ENCODE data around the gene CEND1.

CEND1 gene

DNA sequence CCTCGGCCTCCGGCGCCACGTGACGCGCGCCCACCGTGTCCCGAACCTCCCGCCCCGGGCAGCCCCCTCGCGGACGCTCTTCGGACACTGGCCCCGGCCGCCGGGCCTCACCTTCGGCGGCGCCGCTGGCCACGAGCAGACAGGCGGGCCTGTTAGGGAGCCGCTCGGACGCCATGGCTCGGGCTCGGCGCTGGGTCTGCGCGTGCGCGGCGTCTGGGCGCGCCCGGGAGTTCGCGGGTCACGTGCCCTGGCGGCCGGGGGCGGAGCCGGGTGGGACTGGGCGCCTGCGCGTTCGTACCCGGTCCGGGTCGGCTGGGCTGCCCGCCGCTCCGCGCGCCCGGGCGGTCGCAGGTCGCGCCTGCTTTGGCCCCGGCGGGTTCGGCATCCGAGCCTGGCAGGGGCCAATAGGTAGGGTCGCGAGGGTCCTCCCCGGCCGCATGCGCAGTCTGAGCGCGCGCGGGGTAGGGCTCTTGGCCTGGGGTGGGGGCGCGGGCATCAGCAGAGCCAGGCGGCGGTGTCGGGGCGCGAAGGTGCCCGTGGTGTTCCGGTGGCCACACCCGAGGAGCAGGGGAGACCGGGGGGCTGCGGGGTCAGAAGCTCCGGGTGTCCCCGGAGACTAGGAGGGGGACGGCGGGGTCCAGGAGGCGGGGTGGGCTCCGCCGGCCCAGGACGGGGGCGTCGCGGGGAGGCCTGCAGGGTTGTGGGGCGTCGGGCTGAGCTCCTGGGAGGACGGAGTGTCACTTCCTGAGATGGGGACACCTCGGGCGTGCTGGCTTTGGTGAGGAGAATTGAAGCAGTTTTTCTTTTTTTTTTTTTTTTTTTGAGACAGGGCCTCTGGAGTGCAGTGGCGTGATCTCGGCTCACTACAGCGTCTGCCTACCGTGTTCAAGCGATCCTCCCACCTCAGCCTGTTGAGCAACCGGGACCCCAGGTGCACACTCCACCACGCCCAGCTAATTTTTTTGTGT lies 12.3 kb downstream of the CEND1 start, which contains the start of gene GATD1:
Gene GATD1, minus strand, starts transcription at position 200 of the 968 bp plus-strand sequence. Its CDS starts 25 bp downstream, at position 175.
- DNase-seq (ENCODE audit: low spot score) = peak; percentile 77

GRCh38 chr11:776561-777287 lies 13.2 kb downstream of the CEND1 start:
- DNase-seq (ENCODE audit: low spot score) = no peak

GRCh38 chr11:776263-776560 lies 13.7 kb downstream of the CEND1 start:
- DNase-seq (ENCODE audit: low spot score) = no peak

DNA sequence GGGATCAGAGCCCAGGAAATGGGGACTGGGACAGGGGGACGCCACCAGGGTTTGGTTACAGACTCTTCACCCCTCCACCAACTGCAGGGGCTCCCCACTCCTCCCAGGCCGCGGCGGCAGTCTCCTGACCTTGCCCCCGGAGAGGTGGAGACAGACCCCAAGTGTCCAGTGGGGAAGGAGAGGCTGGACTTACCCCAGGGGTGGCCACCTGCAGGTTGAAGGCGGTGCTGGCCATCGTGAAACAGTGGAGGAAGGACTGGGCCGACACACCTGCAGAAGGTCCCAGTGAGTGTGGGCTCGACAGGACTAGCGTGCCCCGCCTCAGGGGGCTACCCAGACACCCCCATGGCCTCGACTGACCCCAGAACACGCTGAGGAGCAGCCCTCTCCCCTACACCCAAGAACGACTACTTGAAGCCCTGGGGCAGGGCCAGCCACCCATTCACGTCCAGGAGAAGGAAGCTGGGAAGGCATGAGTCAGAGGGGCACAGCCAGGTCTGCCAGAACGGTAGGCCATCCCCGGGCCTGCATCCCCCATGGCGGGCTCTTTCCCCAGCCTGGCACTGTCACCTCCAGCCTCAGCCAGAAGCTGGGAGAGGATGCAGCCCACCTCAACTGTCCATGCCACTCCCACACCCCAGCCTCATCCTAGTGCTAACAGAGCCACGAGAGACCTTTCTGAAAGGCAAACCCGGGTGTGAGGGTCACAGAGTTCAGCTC lies 14.9 kb downstream of the CEND1 start:
- DNase-seq (ENCODE audit: low spot score) = no peak

DNA sequence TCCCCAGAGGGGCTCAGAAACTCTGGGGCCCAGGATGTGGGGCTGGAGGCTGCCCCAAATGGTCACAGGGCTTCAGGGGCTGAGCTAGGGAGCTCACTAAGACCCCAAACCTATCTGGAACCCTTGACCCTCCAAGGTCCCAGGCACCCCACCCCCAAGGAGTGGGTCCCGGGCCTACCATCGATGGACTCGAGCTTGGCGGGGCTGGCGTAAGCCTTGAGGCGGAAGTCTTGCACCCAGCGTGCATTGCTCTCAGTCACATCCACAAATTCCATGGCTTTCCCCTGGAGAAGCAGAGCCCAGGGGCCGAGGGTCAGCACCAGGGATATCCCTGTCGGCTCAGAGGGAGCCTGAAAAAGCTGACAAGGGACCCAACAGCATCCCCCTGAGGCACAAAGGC lies 16.1 kb downstream of the CEND1 start:
- DNase-seq (ENCODE audit: low spot score) = no peak

- DNase-seq (ENCODE audit: low spot score) = no peak
Measured at GRCh38 chr11:773425-773824, 16.5 kb downstream of the CEND1 start.

DNA sequence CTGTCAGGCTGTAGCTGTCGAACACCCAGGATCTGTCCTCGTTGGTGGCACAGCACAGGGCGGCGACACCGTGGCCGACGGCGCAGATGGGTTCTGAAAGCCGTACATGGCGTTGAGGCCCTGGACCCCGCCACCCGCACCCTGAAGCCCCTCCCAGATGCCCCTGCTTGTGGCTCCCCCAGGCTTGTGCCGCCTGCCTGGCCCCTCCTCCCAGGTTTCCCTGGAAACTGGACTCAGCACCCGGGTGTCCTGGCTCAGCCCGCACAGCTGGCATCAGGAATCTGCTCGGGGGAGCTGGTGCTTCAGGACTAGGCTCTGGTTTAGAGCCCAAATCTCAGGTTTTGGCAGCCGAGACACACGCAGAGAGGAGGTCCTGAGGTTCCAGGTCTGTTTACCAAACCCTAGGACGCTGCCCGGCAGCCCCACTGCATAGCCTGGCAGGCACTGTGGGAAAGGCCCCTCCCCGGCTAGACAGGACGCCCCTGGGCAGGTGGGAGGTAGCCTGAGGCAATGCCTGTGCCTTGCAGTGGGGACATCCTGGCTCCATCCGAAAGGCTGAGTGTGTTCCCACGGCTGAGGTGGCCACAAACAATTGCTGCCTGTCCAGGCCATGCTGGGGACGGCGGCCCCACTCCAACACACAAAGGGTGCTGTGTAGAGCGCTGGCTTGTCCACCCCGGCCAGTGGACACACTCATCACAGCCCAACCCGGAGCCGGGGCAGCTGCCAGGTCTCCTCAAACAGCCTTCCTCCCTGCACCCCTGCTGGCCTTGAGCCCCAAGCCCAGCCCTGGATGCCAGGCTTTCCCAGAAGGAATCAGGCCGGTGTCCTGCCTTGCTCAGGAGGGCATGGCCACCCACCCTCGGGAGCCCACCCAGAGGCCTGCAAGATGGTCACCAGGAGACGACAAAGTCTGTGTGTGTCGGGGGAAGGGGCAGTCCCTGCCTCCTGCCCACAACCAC lies 17.2 kb downstream of the CEND1 start:
- no peak for DNase-seq (ENCODE audit: low spot score)

- no peak for DNase-seq (ENCODE audit: low spot score)
Measured at GRCh38 chr11:771617-772204, 18.2 kb downstream of the CEND1 start.

DNA sequence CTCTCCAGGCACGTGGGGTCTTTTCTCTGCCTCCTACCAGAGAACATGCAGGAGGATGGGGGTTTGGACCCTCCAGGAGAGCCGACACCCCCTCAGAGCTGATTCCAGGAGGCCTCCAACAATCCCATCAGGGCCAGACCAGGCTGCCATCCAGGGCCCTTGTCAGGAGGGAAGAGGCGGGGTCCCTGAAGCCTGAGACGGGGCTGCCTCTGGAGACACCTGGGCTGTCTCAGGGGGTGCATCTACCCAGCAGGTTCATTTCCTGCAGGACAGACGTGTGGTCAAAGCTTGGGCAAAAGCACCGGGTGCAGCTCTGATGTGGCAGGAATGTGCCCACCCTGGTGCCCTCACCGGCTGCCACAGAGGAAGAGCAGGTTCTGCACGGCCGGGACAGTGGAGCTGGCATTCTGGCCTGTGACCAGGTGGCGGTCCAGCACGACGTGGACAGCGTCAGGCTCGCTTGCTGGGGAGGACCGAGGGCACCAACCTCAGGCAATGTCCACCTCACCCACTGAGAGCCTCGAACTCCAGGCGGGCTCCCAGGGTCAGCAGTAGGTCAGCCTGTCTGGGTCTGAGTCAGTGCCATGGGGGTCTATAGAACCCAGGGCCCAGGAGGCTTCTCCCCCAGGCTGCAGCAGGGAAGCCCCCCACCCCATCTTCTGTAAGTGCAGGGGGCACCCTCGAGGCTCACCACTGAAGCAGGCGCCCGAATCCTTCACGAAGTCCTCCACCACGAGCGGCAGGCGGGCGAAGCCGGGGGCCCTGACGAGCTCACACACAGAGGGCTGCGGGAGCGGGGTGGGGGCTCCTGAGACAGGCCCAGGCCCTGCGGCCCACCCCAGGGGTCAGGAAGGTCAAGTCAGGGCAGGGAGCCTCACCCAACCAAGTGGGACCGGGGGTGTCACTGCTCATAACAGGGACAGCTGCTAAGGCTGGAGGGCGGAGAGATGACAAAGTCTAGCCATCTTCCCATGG lies 19.0 kb downstream of the CEND1 start:
- DNase-seq (ENCODE audit: low spot score) = no peak

- no peak for DNase-seq (ENCODE audit: low spot score)
Measured at GRCh38 chr11:769887-770641, 19.8 kb downstream of the CEND1 start.

DNA sequence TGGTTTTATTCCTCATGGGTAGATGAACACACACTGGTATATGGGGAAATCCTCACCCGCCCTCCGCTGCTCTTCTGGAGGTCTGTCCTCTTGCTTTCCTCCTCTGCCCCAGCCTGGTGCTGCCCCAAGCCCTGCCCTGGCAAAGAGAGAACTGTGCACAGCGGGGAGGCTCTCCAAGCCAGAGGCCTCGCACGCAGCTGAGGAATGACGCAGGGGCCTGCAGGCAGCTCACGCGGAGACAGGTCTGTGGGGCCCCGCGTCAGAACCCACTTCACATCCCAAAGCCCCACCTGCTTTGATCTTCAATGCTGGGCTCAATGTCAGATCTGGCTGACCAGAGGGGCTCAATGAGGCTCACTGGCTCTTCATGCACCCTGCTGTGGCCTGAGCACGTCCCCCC lies 22.7 kb downstream of the CEND1 start:
- no peak for DNase-seq (ENCODE audit: low spot score)

- no peak for DNase-seq (ENCODE audit: low spot score)
Measured at GRCh38 chr11:766936-767210, 23.0 kb downstream of the CEND1 start.

DNA sequence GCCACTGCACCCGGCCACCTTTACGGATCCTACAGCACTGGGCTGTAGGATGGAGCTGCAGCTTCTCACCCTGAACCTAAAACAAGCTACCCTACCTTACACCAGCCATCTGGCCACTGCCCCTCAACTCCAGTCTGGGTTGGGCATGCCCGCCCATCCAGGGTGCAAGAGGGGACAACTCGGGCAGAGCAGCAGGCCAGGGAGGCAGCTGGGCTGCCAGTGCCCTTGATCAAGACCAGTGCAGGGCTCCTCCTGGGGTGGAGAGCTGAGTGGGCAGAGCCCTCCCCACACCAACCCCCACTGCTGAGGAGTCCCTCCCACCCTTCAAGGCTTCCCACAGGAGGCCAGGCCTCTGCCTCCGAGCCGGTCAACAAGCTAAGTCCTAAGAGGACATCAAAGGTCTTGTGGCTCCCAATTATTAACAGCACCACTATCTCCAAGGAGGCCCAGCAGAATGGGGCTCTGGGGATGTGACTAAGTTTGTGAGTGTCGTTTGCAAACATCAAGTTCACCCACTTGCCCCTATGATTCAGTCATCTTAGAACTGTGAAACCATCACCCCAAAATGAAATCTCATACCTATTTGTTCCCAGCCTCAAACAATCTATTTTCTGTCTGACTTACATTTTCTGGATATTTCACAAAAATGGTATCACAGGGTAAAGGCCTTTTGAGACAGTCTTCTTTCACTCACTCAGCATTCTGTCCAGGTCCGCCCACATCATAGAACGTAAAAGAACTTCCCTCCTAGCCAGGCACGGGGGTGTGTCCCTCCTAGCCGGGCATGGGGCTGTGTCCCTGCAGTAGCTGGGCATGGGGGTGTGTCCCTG lies 23.6 kb downstream of the CEND1 start:
- no peak for DNase-seq (ENCODE audit: low spot score)

DNA sequence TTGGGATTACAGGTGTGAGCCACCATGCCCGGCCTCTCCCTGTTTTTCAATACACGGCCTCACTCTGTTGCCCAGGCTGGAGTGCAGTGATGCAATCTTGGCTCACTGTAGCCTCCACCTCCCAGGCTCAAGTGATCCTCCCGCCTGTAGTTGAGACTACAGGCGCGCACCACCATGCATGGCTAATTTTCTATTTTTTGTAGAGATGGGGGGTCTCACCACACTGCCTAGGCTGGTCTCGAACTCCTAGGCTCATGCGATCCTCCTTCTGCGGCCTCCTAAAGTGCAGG lies 24.1 kb downstream of the CEND1 start:
- no peak for DNase-seq (ENCODE audit: low spot score)

DNA sequence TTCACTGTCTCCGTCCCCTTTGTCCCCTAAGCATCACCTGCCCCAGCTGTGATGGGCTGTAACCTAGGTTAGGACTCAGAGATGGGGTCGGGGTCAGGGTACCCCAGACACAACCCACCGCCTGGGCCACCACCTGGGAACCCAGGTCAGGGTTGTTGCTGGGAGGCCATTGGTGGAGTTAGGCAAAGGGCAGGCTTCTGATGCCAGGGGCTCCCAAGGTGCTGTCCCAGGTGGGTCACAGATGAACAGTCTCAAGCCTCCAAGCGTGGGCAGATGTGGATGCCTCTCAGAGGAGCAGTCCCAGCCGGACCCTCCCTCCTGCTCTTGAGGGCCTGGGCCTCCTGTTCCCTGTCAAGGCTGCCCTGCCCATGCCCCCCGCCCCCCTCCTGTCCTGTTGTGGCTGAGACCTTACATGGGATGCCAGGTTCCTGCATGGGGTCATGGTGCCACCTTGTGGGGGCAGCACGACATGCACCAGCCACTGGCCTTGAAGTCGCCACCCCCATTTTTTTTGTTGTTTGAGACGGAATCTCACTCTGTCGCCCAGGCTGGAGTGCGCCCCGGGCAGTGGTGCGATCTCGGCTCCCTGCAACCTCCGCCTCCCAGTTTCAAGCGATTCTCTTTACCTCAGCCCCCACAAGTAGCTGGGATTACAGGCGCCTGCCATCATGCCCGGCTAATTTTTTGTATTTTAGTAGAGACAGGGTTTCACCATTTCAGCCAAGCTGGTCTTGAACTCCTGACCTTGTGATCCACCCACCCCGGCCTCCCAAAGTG lies 24.7 kb downstream of the CEND1 start:
- peak; percentile 42 for DNase-seq (ENCODE audit: low spot score)

GRCh38 chr11:764322-765024 lies 25.4 kb downstream of the CEND1 start:
- DNase-seq (ENCODE audit: low spot score) = no peak

Data from SW480 (cell line).